SKM-1 treated with dmso at 0.1 percent for 144 hours (cell line): Measurements from ENCODE around the gene C16orf96.

ENCODE experiments used
- DNase-seq: peaks from one replicate; lab custom pipeline; 2025; ENCODE audit not compliant: unreplicated experiment; lab: John Stamatoyannopoulos, UW

C16orf96 gene

DNA sequence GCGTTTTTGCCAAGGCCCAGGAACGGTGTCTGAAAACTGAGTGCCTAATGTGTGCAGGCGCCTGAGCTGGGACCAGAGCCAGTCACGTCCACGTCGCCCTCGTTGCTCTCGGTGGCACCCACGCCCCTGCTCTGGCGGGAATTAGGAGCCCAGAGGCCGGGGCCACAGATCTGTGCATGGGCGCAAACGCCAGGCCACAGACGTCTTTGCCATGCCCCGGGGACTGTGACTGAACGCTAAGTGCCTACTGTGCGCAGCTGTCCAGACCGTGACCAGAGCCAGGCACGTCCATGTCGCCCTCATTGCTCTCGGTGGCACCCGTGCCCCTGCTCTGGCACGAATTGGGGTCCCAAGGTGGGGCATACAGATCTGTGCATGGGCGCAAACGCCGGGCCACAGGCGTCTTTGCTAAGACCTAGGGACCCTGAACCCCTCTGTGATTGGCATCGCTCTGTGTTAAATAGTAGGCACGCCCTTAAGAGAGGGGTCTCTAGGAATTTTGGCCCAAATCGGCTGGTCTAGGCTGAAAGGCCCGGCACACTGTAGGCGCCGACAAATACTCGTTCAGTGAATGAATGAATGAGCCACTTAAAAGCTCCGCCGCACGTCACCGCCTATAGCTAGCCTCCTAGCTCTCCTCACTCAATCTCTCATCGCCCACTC lies 59.4 kb downstream of the C16orf96 start:
- no peak for DNase-seq

DNA sequence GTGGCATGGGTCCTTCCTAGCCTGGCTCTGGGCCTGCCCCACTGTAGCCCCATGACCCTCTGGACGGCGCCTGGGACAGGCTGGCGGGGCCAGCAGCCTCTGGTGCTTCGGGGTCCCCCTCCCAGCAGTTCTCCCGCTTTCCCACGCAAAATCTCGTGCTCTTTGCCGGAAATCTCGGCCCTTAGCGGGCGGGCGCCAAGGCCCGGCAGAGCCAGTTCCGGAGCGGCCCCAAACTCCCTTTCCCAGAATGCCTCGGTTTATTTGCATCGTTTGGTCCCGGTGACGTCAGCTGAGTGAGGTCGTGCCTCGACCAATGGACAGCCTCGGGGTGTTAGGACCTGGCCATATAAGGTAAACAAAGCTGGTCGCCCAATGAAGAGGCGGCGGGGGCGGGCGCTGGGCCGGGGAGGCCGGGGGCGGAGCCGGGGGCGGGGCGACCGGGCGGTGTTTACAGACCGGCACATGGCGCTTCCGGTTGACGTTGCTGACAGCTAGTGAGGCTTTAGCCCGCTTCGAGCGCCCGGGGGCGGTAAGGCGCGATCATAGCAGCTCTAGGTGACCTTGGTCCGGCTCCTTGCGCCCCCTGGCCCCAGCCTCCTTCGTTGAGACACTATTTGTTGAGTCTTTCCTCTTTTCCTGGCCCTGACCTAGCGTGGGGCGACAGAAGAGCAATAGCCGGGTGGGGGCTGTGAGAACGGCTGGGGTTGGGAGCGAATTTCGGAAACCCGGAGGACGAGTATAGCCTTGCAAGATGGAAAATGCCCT lies 60.1 kb downstream of the C16orf96 start:
- DNase-seq: peak; percentile 99

DNA sequence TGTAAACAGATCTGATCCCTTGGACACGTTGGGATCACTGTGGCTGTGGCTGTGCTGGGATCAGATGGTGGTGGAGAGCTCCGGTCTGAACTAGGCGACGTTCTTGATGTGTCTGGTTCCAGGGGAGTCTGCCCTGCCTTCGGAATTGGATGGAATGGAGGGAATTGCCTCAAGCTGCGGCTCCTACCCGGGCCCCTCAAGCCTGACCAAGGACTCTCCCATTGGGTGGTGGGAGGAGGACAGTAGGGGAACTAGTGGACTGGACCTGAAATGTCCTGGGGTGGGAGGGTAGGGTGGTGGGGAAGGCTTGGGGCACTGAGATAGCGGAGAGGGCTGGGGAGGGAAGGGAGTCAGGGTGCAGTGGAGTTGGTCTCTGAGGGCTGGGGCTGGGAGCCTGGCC lies 61.7 kb downstream of the C16orf96 start:
- DNase-seq: no peak

DNA sequence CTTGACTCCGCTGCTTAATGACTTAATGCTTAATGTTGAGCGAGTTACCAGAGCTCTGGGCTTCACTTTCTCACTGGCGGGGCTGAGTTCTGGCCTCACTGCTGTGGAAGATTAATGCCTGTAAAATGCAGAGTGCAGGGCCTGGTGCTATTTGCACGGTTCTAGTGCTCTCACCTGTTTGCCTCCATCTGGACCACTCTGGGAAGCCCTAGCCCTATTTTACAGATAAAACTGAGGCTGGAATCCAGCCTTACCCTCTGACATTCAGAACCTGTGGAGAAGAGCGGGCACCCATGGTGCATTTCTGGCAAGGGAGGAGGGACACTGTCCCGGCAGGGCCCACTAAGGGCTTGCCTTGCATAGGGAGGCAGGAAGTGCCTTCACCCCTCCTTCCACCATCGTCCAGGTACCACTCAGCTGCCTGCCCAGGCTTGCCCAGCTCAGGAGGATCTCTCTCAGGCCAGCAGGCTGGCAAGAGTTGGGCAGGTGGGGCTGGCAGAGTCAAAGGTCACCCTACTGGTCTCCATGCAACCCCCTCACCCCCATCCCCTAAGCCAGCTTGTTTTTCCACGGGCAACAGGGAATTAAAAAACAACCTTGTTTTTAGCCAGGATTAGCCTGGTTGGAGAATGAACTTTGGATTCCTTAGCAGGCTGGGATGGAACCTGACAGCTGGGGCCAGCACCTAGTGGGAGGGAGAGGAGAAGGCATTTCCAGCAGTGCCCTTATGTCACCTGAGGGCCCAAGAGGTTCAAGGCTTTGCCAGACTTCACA lies 62.7 kb downstream of the C16orf96 start:
- no peak for DNase-seq

DNA sequence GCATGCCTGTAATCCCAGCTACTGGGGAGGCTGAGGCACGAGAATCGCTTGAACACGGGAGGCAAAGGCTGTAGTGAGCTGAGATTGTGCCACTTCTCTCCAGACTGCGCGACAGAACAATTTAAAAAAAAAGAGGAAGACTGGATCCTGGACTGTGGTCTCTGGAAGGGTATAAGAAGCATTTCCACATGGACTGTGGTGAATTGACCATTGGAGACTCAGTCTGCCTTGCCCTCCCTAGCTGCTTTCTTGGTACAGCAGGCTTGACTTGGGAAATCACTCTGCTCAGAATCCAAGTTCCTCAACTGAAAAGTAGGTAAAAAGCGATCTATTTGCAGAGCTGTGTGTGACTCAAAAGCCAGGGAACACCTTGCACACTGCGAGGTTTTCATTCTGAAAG lies 67.5 kb downstream of the C16orf96 start:
- peak; percentile 59 for DNase-seq

DNA sequence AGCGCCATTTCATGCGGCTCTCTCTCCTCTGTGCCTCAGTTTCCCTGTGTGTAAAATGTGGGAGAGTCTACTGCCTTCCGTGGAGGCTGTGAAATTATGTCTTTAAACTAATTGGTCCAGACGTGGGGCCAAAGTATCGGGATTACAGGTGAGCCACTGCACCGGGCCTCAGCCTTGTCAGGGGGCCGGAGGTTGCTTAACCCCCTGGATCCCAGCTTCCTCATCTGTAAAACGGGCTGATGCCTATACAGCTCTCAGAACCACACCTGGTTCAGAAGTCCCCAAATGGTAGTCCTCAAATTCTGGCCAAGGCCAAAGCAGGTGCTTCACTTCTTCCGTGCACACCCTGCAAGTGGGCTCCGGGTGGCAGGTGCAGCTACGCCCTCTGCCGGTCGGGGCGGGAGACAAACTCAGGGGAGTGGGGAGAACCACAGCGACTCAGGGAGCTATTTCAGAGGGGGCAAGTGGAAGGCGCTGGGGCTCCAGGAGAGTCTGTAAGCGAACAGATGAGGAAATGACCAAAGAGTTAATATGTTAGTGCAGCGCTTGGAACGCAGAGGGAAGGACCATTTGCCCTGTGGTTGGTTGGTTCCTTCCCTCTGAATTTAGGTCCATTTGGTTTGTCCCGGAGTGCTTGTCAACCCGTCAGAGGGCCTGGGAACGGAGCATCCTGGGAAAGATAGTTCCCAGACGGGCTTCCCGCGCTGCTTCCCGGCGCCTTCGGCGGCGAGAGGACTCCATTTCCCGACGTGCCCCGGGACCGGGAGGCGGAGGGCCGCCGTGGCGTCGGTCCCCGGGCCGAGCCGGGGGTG lies 68.1 kb downstream of the C16orf96 start, which contains the start of gene MGRN1:
Gene MGRN1, plus strand, starts transcription at position 812 of the 812 bp plus-strand sequence. CDS start 135 bp downstream, outside the sequence.
- DNase-seq: peak; percentile 93

DNA sequence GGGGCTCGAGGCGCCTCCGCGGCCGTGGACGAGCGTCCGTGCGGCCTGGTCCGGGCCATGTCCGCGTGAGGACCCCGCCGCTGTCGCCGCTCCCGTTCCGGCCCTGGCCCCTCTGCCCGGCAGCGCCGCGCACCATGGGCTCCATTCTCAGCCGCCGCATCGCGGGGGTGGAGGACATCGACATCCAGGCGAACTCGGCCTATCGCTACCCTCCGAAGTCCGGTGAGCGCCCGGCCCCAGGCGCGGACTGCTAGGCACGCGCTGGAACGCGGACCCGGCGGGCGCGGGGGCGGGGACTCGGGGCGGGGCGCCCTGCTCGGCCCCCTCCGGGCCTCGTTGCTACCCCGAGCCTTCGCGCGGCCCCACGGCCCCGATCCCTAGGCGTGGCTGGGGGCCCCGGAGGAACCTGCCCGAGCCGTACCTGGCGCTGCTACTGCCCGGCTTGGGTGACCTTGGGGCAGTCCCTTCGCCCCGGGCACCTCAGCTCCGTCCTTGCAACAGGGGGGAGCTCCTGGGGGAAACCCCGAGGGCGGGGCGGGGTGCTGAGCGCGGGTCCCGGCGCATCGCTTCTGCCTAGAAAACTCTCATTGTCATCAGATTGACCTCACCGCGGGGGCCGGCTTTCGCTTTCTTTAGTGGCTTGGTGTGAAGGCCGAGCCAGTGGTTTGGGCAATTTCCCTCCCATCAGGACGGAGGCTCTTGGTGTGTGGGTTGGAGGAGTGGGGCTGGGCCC lies 68.9 kb downstream of the C16orf96 start:
- peak; percentile 21 for DNase-seq

DNA sequence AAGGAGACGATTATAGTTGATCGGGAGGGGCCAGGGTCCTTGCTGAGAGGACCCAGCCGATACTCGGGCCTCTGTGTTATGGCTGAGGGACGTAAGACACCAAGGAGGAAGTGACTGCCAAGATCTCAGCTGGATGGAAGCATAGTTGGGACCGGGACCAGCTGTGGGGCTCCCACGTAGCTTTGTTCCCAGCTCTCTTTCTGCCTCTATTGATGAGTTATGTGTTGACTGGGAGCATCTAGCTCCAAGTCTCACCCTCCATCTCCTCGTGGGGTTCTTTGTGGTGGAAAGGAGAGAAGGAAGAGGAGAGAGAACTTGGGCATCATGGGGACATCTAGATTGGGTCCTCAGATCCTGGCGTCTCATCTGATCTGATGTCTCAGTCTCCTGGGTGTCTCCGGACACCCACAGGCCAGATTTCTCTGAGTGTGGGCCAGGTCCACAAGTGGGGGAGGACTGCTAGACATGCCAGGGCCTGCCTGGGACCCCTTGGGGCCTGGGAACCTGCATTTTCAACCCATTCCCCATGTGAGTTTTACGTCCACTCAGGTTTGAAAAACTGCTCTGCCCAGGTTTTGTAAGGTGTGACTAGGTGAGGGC lies 69.5 kb downstream of the C16orf96 start:
- DNase-seq: peak; percentile 21

DNA sequence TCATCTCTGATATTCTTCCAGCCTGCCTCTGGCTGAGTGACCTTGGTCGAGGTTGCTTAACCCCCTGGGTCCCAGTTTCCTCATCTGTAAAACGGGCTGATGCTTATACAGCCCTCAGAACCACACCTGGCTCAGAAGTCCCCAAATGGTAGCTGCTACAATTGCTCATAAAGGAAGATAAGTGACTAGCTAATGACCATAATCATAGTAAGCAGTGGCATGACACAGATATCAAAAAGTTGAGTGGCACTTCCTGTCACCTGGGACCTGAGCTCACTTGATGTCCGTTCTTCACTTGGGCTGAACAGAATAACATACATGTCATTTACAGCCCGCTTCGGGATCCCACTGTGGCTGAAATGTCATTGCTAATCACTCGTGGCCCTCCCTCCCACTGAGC lies 70.3 kb downstream of the C16orf96 start:
- DNase-seq: no peak

DNA sequence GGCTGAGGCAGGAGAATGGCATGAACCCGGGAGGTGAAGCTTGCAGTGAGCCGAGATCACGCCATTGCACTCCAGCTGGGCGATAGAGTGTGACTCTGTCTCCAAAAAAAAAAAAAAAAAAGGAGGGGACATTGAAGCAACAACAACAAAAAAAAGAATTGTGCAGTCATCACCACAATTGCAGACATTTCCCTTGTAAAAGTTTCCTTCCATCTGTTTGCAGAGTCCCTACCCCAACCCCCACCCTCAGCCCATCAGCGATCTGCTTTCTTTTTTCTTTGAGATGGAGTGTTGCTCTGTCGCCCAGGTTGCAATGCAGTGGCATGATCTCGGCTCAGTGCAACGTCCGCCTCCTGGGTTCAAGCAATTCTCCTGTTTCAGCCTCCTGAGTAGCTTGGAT lies 72.1 kb downstream of the C16orf96 start:
- DNase-seq: no peak

DNA sequence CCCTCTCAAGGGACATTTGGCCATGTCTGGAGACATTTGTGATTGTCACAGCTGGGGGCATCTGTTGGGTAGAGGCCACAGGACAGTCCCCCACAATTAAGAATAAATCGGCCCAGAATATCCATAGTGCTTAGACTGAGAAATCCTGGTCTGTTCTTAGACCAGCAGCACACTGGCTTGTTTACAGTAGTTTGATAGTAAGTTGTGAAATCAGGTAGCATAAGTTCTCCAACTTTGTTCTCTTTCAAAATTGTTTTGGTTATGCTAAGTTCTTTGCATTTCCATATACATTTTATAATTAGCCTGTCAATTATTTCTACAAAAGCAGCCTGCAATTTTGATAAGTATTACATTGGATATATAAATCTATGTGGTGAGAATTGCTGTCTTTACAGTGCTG lies 75.3 kb downstream of the C16orf96 start:
- no peak for DNase-seq

DNA sequence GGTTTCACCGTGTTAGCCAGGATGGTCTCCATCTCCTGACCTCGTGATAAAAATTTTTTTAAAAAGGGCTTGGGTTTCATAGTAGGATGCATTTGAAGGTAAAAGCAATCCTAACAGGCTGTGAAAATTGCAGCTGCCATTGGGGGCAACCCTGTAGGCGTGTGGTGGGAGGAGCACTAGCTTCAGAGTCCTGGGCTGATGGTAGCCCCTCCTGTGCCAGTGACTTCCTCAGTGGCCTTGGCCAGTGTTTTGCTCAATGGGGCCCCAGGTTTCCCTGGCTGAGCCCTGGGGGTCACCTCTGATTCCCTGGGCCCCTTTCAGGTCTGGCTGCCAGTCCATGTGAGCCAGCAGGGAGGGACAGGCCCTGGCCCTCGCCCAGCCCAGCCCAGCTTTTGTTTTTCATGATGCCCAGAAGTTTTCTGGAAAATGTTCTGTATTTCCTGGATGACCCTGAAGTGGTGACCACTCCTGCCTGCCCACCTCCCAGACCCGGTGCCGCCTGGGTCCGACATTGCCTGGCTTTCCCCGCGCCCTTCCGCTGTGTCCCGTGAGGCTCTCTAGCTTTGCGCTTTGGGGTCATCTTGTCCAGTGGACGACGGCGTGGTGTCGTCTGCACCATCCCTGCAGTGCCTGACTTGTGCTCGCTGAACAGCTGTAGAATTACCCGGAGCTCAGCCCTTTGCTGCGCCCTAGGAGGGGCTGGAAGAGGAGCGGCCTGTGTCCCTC lies 77.9 kb downstream of the C16orf96 start:
- no peak for DNase-seq

DNA sequence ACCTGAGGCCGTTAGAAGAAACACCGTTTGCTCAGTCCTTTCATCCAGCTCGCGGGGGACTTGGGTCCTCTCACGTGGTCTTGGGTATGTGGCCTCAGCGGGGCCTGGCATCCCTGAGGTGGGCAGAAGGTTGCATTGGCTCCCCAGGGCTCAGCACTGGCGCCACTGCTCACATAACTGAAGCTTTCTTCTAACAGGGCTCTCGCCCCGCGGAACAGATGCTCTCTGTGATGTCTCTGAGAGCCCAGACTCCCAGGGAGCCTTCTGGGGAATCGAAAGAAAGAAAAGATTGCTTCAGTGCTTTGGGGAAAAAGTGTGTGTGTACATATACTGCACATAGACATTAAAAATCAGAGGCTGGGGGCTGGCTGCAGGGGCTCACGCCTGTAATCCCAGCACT lies 78.6 kb downstream of the C16orf96 start:
- DNase-seq: no peak

DNA sequence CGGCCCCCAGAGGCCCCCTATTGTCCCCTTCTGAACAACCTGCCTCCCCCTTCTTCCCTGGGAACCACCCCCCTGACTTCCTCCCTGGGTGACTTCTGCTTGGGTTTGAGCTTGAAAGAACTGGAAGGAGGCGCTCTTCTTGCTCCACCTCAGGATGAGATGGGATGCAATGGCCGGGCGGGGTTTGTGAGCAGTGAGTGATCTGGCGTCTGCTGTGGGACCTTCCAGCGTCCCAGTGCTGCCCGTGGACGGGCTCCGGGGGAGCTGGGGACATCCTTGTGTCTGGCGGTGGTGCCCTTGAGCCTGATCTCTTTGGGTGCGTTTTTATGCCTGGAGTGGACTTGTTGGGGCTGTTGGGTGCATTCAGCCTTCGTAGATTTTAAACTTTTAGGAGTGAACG lies 80.1 kb downstream of the C16orf96 start:
- no peak for DNase-seq

DNA sequence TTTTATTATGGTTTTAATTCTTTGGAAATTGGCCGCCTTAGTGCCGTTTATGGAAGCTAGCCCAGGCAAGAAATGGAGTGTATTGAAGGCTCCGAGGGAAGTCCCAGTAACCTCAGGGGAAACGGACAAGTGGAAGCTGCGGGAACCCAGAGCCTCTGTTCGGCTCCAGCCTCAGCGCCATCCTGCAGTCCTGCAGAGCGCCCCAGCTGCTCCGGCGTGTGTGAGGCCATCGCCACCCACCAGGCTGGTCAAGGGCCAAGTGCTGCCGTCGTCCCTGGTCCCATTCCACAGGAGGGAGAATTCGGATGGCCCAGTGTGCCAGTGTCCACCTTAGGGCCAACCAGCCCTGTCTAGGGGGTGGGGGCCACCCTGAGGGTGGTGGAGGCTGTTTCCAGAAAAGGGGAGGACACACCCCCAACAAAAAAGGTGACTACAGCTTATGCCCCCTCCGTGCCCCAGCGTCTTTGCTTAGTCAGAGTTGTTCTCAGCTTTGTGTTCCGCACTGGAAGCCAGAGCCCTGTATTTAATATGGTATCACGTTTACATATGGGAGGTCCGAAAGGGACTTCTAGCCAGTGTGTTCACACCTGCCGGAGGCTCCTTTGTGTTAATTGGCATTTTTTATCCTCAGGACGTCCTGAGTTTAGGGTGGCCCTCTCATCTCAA lies 81.5 kb downstream of the C16orf96 start:
- no peak for DNase-seq

DNA sequence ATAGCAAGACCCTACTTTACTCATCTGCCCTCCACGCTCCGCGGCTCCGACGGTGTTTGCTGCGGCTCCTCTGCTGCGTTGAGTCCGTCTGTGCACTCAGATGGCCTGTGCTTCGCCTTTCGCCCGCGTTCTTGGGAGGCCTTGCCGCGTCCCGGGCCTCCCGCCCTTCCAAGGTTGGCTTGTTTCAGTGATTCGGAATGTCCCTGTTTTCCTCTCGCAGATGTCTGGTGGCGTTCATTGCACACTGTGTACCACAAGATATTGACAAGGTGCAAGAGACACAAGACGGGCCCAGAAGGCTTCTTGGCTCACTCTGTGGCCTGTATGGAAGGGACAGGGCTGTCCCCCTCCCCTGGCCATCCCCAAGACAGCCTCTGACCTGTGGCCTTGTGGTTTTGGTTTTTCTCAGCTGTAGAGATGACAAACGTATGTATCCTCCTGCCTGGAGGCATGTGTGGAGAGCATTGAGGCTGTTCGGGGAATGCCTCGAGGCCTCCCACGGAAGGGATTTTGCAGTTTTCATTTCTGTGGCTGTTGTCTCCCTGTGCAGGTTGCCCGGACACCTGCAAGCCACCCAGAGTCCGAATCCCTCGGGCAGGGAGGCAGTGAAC lies 83.9 kb downstream of the C16orf96 start:
- DNase-seq: no peak

DNA sequence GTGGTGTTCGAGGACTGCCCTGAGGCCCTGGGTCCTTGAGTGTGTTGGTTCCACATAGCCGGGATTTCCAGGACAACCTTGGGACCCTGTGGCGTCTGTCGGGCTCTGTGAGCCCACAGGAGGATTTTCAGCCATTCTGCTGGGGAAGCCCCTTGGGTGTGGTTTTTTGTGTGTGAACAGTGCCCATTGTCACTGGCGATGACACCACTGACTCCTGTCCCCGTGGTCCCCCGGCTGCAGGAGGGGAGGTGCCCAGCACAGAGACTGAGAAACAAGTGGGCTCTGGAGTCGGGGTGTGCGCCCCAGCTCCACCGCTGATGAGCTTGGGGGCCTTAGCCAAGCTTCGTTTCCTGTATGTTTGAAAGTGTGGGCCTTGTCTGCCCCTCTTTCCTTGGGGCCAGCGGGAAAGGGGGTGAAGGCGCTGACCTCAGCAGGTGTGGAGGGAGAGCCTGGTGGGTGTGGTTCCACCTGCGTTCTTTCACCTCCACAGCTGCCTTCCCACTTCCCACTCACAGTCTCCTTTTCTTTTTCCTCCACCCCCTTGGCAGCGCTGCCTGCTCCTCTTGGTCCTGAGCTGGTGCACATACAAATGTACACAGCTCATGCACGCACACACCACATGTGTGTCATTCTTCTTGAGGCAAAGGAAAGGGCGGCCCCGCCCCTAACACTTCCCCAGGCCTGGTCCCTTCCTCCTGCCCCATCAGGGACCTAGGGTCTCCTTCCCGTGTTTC lies 84.6 kb downstream of the C16orf96 start:
- no peak for DNase-seq

DNA sequence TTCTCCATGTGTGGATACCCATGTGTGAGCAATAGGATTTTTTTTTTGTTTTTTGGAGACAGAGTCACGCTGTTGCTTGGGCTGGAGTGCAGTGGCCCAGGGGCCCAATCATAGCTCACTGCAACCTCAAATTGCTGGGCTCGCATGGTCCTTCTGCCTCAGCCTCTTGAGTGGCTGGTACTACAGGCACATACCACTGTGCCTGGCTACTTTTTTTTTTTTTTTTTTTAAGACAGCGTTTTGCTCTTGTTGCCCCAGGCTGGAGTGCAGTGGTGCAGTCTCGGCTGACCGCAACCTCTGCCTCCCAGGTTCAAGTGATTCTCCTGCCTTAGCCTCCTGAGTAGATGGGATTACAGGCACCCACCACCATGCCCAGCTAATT lies 85.2 kb downstream of the C16orf96 start:
- DNase-seq: no peak
